Measurements from ENCODE around the gene TMEM132E.

GRCh38 chr17:34579017-34579946 lies at the start of gene TMEM132E:
- no peak for TF ChIP-seq POLR2A (IDR thresholded peaks at IDR 0.05)
- TF ChIP-seq, protein P1, sequence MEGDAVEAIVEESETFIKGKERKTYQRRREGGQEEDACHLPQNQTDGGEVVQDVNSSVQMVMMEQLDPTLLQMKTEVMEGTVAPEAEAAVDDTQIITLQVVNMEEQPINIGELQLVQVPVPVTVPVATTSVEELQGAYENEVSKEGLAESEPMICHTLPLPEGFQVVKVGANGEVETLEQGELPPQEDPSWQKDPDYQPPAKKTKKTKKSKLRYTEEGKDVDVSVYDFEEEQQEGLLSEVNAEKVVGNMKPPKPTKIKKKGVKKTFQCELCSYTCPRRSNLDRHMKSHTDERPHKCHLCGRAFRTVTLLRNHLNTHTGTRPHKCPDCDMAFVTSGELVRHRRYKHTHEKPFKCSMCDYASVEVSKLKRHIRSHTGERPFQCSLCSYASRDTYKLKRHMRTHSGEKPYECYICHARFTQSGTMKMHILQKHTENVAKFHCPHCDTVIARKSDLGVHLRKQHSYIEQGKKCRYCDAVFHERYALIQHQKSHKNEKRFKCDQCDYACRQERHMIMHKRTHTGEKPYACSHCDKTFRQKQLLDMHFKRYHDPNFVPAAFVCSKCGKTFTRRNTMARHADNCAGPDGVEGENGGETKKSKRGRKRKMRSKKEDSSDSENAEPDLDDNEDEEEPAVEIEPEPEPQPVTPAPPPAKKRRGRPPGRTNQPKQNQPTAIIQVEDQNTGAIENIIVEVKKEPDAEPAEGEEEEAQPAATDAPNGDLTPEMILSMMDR (IDR thresholded peaks at IDR 0.05): no peak
